AG09309 (cell line): ENCODE results near the gene TEX51.

Experiments used
- DNase-seq: peaks from one replicate; pipeline ENCODE4 v3.0.0-alpha.2; 2010; ENCODE audit warnings: low read depth
- H3K4me3 ChIP-seq: 2 replicates; pipeline ENCODE4 v1.5.1; 2011; ENCODE audit warnings: mild to moderate bottlenecking, low read depth, low read length, moderate library complexity; ENCODE audit not compliant: control insufficient read depth
- TF ChIP-seq, protein P1 (sequence below): IDR thresholded peaks from 2 replicates; pipeline ENCODE4 v1.5.1; 2011; ENCODE audit warnings: mild to moderate bottlenecking, low read depth, low read length, inconsistent platforms; ENCODE audit not compliant: insufficient read depth, control insufficient read depth; ENCODE audit errors: missing control alignments

TEX51 gene

DNA sequence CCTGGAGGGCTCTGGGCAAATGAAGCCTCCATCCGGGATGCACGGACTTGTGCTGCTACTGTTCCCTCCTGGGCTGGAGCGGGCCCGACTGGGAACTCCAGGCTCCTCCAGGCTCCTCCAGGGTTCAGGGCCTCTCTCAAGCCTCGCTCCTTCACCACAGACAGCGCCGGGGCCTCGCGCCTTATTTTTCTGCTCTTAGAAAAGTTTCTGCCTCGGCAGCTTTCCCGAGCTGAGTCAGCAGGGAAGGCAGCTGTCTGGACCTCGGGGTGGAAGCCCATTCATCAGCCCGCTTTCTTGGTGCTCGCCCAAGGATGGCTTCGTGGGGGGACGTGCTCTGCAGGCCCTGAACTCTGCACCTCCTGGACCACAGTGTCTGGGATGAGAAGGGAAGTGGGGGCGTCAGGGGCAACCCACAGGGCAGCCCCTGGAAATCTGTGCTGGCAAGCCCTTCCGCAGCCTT, 12.9 kb upstream of the TEX51 start:
- DNase-seq: no peak
- TF ChIP-seq, protein P1, sequence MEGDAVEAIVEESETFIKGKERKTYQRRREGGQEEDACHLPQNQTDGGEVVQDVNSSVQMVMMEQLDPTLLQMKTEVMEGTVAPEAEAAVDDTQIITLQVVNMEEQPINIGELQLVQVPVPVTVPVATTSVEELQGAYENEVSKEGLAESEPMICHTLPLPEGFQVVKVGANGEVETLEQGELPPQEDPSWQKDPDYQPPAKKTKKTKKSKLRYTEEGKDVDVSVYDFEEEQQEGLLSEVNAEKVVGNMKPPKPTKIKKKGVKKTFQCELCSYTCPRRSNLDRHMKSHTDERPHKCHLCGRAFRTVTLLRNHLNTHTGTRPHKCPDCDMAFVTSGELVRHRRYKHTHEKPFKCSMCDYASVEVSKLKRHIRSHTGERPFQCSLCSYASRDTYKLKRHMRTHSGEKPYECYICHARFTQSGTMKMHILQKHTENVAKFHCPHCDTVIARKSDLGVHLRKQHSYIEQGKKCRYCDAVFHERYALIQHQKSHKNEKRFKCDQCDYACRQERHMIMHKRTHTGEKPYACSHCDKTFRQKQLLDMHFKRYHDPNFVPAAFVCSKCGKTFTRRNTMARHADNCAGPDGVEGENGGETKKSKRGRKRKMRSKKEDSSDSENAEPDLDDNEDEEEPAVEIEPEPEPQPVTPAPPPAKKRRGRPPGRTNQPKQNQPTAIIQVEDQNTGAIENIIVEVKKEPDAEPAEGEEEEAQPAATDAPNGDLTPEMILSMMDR: no peak
- peak overlapping the region; percentile 34 for H3K4me3 ChIP-seq

DNA sequence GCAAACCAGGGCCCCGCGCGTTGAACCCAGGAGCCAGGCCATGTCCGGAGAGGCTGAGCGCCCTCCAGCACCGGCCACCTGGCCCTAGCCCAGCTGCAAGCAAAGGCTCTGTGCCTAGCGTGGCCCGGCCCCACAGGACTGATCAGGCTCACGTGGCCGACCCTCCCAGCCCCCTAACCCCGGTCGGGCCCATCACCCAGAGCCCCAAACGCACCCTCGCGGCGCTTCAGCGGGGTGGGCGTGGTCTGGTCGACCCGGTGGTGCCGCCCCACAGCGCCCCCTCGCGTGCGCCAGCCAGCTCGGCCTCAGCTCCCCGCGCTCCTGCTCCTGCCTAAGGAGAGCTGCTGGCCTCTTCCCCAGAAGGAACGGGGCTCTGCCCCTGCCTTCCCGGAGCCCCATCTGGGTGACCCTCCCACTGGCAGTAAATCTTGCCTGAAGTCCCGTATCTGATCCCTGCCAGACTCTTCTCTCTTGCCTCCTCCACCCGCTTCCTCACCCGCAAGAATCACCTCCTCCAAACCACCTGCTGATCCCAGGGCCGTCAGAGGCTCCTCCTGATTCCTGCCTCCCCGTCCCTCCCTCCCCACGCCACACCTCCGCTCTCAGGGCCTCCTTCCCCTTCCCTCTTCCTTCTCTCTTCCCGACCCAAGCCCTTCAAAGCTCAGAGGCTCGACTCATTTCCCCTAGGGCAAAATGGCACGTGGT, 12.3 kb upstream of the TEX51 start:
- peak overlapping the region; percentile 34 for H3K4me3 ChIP-seq
- DNase-seq: no peak
- TF ChIP-seq, protein P1: peak; percentile 45

DNA sequence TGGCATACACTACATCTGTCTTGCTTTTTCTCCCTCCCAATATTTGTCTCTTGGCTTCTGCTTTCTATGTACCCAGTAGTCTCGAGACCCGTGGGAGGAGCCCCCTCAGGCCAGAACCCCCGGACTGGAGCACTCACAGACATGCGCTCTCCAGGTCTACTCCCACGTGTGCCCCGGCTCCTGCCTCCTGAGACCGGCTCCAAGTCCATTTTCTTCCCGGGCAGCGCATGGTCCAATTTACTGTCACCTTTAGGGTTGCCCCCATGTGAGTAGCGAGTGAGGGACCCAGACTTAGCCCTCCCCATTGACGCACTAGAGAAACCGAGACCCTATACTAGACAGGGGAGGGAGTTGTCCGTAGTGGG, 11.8 kb upstream of the TEX51 start:
- no peak overlapping the region for H3K4me3 ChIP-seq
- TF ChIP-seq, protein P1: no peak
- no peak for DNase-seq

DNA sequence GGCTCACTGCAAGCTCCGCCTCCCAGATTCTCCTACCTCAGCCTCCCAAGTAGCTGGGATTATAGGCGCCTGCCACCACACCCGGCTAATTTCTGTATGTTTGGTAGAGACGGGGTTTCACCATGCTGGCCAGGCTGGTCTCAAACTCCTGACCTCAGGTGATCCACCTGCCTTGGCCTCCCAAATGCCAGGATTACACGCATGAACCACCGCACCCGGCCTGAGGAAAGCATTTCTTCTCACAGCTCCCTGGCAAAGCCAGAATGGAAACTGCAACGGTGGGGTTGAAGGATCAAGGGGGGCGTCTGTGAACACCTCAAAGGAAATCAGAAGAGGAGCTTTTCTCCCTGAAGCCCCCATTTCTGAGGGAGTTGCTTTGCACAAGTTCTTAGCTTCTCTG, 11.2 kb upstream of the TEX51 start:
- TF ChIP-seq, protein P1: no peak
- DNase-seq: no peak

DNA sequence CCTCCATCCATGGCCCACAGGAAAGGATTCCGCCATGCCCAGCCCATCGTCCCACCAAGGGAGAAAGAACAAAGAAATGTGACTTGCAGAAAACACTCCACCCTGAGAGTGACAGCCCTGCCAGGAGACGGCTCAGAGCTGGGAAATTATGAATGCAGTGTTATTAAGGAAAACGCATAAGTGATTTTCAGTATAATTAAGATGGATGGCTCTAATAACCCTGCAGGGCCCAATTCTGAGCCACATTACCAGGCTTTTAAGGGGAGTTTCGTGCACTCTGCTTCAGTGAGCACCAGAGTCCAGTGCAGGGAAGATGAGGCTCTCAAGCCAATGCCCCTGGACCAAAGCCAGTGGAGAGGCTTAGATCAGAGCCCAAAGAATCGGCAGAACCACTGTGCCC, 10.6 kb upstream of the TEX51 start:
- no peak overlapping the region for H3K4me3 ChIP-seq
- no peak for DNase-seq
- TF ChIP-seq, protein P1: no peak

More for the DNA sequence above, 11.2 kb upstream of the TEX51 start:
- no peak overlapping the region for H3K4me3 ChIP-seq

DNA sequence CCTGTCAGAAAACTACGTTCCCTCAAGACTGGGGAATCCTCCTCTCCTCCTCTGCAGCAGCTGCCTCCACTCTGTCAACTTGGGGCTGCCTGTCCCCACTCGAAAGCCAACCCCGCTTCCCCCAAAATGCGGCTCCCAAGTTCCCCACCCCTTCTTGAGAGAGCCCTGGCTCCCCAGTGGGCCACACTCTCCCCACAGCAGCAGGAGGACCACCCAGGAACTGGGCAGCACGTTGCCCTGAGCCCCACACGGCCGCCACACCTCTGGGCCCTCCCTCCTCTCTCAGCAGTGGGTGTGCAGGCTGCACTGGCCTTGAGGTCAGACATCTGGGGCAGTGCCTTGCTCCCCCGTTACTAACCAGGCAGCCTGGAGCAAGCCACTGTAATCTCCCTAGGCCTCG, 9.6 kb upstream of the TEX51 start:
- no peak for DNase-seq
- H3K4me3 ChIP-seq: no peak overlapping the region

More for the DNA sequence above, 9.6 kb upstream of the TEX51 start:
- TF ChIP-seq, protein P1: no peak
